Stimulated activated CD8-positive, alpha-beta memory T cell treated with anti-CD3 and anti-CD28 coated beads, Interleukin-4, amount 100 ng/mL, for 24 hours (primary cell): Measurements from ENCODE around the gene CSNK1A1.
"Not testable (repeated sequence)": the region's sequence is repeated elsewhere in the genome, so short reads cannot be mapped to it uniquely, and the experiment has no call there.

Experiments
- DNase-seq: peaks from one replicate; pipeline ENCODE4 v3.0.0-alpha.2; 2020; ENCODE audit warnings: low read depth

The CSNK1A1 gene

GRCh38 chr5:149572576-149573231, 21.5 kb upstream of the CSNK1A1 start:
- no peak for DNase-seq

- DNase-seq = no peak
Observed at GRCh38 chr5:149572170-149572569, 20.9 kb upstream of the CSNK1A1 start.

GRCh38 chr5:149567226-149567625, 16.0 kb upstream of the CSNK1A1 start:
- no peak for DNase-seq

- DNase-seq = not testable (repeated sequence)
Observed at GRCh38 chr5:149564542-149565140, 13.4 kb upstream of the CSNK1A1 start.

GRCh38 chr5:149563466-149563865, 12.2 kb upstream of the CSNK1A1 start:
- no peak for DNase-seq

GRCh38 chr5:149561848-149562247, 10.6 kb upstream of the CSNK1A1 start:
- no peak for DNase-seq

GRCh38 chr5:149559706-149560105, 8.5 kb upstream of the CSNK1A1 start:
- DNase-seq = no peak

- DNase-seq = no peak
Observed at GRCh38 chr5:149552553-149553160, 1.4 kb upstream of the CSNK1A1 start.

- DNase-seq = no peak
Observed at GRCh38 chr5:149552038-149552494, 827 bp upstream of the CSNK1A1 start.

GRCh38 chr5:149550594-149551226, 529 bp downstream of the CSNK1A1 start:
- no peak for DNase-seq

GRCh38 chr5:149550268-149550583, 1.0 kb downstream of the CSNK1A1 start:
- DNase-seq = no peak

GRCh38 chr5:149549461-149550267, 1.6 kb downstream of the CSNK1A1 start:
- DNase-seq = no peak

GRCh38 chr5:149546974-149547373, 4.3 kb downstream of the CSNK1A1 start:
- DNase-seq = no peak

GRCh38 chr5:149545327-149545726, 5.9 kb downstream of the CSNK1A1 start:
- DNase-seq = no peak

- DNase-seq = no peak
Observed at GRCh38 chr5:149544028-149544420, 7.2 kb downstream of the CSNK1A1 start.

GRCh38 chr5:149543361-149544027, 7.7 kb downstream of the CSNK1A1 start:
- no peak for DNase-seq

GRCh38 chr5:149541893-149542292, 9.3 kb downstream of the CSNK1A1 start:
- no peak for DNase-seq

GRCh38 chr5:149540089-149540488, 11.2 kb downstream of the CSNK1A1 start:
- DNase-seq = no peak

- no peak for DNase-seq
Observed at GRCh38 chr5:149537374-149537975, 13.8 kb downstream of the CSNK1A1 start.

GRCh38 chr5:149535787-149536186, 15.5 kb downstream of the CSNK1A1 start:
- DNase-seq = not testable (repeated sequence)

- DNase-seq = no peak
Observed at GRCh38 chr5:149532413-149532812, 18.8 kb downstream of the CSNK1A1 start.
